GM19240 (cell line): ENCODE data around the gene HDHD2.
A peak's percentile ranks its signal among the peaks of the same experiment; 100 is the strongest.
"Not testable (repeated sequence)": the region's sequence is repeated elsewhere in the genome, so short reads cannot be mapped to it uniquely, and the experiment has no call there.

ENCODE experiments used
- DNase-seq: peaks from one replicate; pipeline ENCODE4 v3.0.0; 2011; ENCODE audit warnings: low spot score; ENCODE audit not compliant: insufficient read length

The HDHD2 gene

GRCh38 chr18:47150029-47150823 is at the start of gene HDHD2:
Gene HDHD2, minus strand, starts transcription at chr18:47150500. Its CDS starts 14,061 bp downstream, at chr18:47136439.
- peak; percentile 35 for DNase-seq

- not testable (repeated sequence) for DNase-seq
Measured at GRCh38 chr18:47195961-47196360, 45.7 kb upstream of the HDHD2 start.

GRCh38 chr18:47191961-47192360 is 41.7 kb upstream of the HDHD2 start:
- no peak for DNase-seq

GRCh38 chr18:47187721-47188120 is 37.4 kb upstream of the HDHD2 start:
- no peak for DNase-seq

- no peak for DNase-seq
Measured at GRCh38 chr18:47184419-47185050, 34.2 kb upstream of the HDHD2 start.

- not testable (repeated sequence) for DNase-seq
Measured at GRCh38 chr18:47182156-47182555, 31.9 kb upstream of the HDHD2 start.

GRCh38 chr18:47180765-47181164 is 30.5 kb upstream of the HDHD2 start:
- no peak for DNase-seq

GRCh38 chr18:47179520-47179919 is 29.2 kb upstream of the HDHD2 start:
- no peak for DNase-seq

GRCh38 chr18:47175898-47176575 is 25.7 kb upstream of the HDHD2 start, which contains the start of gene IER3IP1:
Gene IER3IP1, minus strand, starts transcription at chr18:47176364. Its CDS starts 87 bp downstream, at chr18:47176277.
- peak; percentile 59 for DNase-seq

GRCh38 chr18:47175283-47175897 is 25.1 kb upstream of the HDHD2 start:
- no peak for DNase-seq

GRCh38 chr18:47174545-47175116 is 24.3 kb upstream of the HDHD2 start:
- DNase-seq, result no peak

- DNase-seq, result no peak
Measured at GRCh38 chr18:47172476-47172875, 22.2 kb upstream of the HDHD2 start.

- no peak for DNase-seq
Measured at GRCh38 chr18:47168913-47169312, 18.6 kb upstream of the HDHD2 start.

- DNase-seq, result no peak
Measured at GRCh38 chr18:47168509-47168908, 18.2 kb upstream of the HDHD2 start.

- DNase-seq, result no peak
Measured at GRCh38 chr18:47166294-47166693, 16.0 kb upstream of the HDHD2 start.

GRCh38 chr18:47163241-47163640 is 12.9 kb upstream of the HDHD2 start:
- no peak for DNase-seq

GRCh38 chr18:47160256-47160655 is 10.0 kb upstream of the HDHD2 start:
- DNase-seq, result no peak

GRCh38 chr18:47158404-47158803 is 8.1 kb upstream of the HDHD2 start:
- DNase-seq, result not testable (repeated sequence)

GRCh38 chr18:47151439-47151838 is 1.1 kb upstream of the HDHD2 start:
- DNase-seq, result no peak

- DNase-seq, result no peak
Measured at GRCh38 chr18:47150824-47151366, 595 bp upstream of the HDHD2 start.

- no peak for DNase-seq
Measured at GRCh38 chr18:47149457-47150028, 757 bp downstream of the HDHD2 start.
